Fibroblast of peridontal ligament (primary cell): ENCODE results near the gene PLCB4.

ENCODE experiments used
- DNase-seq: peaks from one replicate; pipeline ENCODE4 v3.0.0-alpha.2; 2010; ENCODE audit errors: extremely low read depth

PLCB4 gene

DNA sequence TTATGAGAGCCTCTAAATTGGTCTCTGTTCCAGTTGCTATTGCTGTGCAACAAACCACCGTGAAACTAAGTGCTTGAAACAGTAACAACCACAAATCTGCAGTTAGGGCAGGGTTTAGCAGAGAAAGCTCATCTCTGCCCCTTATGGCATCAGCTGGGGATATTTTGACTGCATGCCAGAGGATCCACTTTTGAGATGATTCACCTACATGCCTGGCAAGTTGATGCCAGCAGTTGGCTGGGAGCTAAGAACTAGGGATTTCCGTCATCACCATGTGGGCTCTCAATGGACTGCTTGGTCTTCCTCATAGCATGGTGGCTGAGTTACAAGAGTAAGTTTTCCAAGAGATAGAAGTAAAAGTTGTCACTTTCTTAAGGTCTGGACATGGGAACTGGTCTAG is 35.1 kb downstream of the PLCB4 start:
- DNase-seq = no peak

DNA sequence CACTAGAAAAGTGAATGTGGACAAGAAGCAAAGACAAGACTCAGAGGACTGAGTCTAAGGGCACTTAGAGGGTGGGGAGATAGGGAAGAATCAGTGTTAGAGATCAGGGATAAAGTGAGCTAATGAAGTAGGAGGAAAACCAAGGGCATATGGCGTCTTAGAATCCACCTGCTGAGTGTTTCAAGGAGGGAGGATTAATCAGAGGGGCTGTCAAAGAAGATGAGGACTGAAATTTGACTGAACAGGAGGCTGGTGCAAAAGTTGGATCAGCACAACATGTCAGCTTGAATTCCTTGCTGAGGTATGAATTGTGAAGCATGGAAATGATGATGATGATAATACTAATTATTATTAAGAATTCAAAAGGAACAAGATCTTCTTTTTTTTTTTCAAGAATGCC is 39.4 kb downstream of the PLCB4 start:
- DNase-seq = no peak

DNA sequence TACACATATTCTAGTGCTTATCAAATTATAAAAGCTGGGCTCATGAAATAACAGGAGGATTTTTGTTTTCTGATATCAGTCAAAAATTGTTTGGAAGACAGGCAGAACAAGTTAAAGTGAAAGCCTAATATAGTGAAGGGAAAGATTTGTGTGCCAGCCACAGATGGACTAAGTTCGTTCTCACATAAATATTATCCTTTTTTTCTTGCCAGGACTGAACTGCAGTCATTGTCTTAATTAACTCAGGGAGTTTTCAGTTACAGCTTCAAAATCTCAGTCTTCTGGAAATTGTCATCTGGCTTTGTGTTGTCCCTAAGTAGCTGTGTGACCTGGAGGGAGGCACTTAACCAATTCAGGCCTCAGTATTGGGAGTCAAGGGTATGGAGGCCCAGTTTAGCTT is 40.7 kb downstream of the PLCB4 start:
- DNase-seq = peak; percentile 28

DNA sequence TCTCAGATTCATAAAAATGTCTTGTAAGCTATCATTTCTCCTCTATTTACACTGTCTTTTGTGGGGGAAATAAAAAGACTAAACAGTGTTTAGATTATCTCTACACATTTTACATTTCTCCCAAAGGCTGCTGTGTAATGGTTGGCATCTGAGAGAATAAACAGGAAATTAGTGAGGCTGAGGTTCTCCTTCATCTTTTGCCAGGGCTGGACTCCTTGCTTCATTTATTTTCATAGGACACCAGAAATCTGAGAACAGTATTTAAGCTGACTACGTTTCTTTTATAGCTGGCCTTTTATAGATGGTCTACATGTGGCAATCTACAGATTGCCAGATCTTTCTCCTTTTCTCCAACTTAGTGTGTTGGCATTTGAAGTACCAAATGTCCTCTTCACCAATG is 41.5 kb downstream of the PLCB4 start:
- peak; percentile 75 for DNase-seq

DNA sequence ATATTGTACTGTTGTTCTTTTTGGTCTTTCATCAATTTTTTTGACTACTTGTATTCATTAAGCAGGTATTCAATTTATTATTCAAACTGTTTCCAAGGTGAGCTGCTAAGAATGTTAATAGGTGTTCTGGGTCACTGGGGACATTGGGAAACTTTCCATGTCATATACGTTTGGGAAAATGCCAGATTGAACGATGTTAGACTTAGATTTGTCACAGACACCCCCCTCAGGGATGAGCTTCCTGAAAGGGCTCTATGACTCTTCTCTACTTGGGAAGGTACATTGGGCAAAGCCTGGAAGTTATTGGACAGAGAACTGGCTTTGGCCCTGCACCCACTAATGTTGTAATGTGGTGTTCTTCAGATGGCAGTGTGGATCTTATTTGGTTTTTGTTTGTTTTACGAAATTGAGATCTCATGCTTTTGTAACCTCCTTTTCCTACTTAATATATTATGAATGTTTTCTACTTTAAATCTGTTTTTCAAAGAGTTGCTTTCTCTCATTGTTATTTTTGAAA is 42.1 kb downstream of the PLCB4 start:
- peak; percentile 50 for DNase-seq

DNA sequence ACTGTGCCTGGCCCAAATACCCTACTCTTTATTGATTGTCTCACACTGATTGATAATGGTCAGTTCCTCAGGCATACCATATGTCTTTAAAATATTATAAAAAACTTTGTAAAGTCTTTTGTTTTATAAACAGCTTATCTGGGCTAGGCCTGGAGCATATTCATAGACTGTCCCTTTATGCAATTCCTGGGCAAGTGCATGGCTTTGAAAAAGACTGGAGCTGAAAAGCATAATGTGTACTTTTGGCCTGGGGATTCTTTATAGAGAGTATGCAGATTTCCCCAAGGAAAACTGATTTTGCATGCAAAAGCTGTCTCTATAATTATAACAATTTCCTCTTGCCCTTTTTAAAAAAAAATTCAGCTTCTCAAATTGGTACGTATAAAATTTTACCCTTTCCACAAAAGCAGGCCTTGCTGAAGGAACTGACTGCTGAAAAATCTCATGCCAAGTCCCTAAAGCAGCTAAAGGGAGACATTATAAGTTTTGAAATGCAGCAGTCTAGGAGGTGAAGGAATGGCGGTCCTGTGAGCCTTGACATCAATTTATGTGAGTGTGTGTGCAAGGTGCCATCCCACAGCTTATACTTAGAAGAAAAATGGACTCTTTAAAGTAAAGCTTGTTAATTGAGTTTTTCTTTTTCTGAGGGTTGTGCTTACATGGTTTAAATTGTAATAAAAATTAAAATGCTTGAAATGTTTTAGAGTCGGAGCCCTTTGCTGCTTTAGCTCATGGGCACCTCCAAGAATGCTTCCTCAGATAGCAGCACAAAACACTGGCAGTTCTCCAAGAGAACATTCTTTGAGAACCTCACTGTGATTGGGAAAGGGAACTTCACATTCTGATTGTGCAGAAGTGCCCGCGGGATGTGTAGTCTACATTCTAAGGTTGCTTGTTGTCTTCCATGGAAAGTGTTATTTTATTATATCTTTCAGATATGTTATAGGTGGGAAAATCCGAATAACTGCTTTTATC is 43.9 kb downstream of the PLCB4 start:
- DNase-seq = peak; percentile 89

DNA sequence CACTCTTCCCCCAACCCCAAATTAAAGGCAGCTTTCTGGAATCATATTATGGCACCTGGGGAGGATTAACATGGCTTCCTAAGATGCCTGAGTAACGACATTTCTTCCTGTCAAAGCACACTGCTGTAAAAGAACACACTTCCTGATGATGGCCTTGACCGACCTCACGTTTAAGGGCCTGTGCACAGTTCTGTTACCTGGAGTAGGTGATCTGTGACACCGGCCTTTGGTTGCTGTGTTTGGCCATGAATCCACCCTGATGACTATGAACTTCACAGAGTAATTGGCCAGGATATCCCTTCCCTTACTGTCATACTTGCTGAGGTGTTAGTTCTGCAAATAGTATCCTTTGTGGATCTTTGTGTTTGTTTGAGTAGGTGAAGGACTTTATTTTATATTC is 45.8 kb downstream of the PLCB4 start:
- no peak for DNase-seq

DNA sequence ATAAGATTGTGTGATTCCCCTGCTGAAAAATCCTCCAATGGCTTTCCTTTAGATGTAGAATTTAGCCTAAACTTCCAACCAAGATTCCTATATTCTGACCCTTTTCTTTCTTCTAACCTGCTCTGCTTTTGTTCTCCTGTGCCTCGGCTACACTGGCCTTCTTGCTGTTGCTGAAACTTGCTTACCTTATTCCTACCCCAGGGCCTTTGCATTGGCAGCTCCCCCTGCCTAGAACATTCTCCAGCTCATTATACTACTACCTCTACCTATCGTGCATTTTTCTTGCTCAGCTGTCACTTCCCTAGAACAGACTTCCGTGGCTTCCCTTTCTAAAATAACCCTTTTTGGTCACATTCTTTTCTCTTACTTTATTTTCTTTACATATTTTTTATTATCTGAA is 48.7 kb downstream of the PLCB4 start:
- DNase-seq = no peak

DNA sequence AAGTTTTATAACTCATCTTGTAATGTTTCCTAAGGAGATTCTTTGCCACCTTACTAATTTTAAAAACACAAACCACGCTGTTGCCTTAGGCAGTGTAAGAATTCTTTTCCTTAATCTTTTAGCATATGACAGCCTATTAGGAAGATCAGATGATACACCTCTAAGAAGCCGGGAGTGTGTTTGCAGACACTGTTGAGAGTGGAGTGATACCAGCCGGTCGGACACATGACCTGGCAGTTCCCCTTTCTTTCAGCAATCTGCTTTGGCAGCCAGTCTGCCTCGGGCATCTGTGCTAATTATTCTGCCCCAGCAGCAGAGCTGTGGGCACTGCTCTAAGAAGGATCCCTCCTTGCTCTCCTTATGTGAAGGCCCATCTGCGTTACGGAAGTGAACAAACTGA is 50.9 kb downstream of the PLCB4 start:
- DNase-seq = no peak

DNA sequence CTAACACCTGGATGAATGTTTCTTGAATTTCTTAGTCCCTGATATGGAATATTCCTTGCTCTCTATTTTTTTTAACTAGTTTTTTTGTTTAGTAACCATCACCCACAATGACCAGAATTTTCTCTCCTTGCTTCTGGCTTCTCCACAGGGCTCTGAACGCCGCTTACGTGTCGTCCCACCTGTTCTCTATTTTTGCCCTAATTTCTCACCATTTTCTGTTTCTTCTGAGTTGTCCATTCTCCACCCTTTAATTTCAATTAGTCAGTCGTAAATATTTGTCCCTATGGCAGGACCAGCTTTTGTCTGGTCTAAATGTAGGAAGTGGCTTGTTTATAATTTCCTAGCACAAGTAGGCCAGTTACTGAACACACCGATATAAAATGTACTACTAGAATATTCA is 52.3 kb downstream of the PLCB4 start:
- no peak for DNase-seq

DNA sequence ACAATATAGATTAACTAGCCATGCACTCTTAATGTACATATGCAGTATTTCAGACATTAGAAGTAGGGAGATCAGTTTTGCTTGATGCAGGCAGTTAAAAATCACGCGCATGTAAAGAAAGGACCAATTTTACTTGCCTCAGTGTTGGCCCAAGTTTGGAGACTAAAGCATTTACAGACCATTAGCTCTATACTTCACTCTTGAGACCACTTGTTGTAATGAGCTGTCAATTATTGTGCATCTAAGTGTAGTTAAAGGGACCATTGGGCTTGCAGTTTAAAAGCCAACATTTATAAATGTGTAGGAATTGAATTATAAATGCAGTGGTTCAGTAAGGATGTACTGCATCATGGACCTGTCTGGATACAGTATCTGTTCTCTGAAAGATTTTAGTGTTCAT is 53.7 kb downstream of the PLCB4 start:
- DNase-seq = no peak

DNA sequence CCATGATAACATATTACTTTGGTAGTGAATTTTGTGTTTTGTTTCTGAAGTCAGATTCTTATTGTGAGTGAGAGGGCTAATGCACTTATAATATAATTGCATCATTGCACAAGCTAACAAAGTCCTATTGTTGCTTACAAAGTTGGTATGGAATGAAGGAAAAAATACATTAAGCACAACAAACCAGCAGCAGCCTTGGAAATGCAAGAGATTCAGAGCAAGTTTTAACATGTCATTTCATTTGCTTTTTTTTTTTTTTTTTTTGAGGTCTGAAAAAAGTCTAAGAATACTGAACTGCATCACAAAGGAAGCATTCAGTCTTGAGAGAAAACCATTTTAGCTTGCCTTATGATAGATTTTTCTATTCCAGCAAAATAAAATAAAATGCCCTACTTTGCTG is 57.6 kb downstream of the PLCB4 start:
- DNase-seq = no peak

DNA sequence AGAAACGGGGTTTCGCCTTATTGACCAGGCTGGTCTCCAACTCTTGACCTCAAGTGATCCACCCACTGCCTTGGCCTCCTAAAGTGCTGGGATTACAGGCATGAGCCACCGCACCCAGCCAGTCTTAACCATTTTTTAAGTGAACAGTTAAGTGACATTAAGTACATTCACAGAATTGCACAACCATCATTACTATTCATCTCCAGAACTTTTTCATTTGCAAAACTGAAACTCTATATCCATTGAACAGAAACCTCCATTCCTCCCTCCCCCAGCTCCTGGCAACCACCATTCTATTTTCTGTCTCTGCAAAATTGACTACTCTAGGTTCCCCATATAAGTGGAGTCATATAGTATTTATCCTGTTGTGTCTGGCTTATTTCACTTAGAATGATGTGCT is 59.7 kb downstream of the PLCB4 start:
- DNase-seq = peak; percentile 60

DNA sequence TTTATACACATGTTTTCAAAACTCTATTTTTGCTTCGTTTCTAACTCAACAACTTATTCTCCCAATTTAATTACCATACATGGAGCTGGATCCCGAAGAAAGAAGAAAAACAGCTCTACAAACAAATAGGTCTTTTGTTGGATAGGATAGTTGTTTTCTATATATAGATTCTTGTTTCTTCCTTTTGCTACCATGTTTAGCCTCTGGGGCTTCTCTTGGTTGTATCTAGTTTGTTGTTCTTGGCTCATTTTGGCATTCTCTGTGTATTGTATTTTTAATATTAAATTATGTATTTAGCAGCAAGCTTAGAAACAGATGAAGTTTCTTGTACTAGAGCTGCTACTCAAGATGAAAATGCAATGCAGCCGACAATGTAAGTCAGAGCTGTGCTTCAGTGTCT is 60.9 kb downstream of the PLCB4 start:
- DNase-seq = peak; percentile 37

DNA sequence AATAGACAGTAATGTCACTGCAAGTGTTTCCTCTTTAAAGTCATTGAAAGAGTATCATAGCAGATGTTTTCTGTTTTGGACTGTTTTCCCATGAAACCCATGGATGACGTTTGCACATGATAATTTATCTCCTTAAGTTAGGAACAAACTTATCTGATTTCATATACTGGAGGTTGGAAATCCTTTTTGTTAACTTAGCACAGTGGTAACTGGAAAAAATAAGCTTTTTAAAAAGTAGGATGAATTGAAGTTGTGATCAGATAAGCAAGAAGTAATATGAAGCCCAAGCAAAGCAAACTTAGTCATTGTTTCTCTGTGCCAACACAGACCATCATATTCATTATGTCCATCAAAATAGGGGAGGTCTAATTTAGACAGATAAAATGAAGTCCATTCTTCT is 61.6 kb downstream of the PLCB4 start:
- DNase-seq = peak; percentile 65

DNA sequence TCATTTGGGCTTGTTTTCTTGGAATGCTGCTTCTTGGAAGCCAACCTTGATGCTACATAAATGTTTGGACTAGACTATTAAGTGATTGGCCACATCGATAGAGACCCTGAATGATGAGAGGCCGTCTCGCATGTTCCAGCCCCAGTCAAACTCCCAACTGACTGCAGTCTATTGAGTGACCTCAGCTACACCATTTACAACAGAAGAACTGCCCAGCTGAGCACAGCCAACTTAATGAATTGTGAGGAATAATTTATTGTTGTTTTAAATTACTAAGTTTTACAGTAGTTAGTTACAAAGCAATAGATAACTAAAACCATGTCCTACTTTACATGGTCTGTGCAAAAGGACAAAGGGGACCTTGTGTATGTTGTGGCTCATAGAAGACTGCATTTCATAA is 63.0 kb downstream of the PLCB4 start:
- DNase-seq = no peak

DNA sequence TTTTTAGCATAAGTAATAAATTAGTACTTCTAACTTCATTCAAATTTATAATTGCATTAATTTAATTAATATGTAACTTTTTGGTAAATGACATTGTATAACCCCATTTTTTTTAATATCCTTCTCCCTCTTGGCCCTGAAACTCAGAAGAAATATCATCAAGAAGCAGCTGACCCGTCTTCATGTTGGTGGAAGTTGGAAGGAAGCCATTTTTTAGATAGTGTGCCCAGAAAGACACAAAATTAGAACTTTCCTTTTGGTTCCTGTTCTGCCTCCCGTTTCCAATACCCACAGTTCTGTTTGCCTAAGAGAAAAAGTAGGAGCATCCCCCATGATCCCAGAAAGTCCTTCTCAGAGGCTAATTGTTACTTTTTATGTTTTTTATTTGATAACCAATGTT is 65.5 kb downstream of the PLCB4 start:
- no peak for DNase-seq

DNA sequence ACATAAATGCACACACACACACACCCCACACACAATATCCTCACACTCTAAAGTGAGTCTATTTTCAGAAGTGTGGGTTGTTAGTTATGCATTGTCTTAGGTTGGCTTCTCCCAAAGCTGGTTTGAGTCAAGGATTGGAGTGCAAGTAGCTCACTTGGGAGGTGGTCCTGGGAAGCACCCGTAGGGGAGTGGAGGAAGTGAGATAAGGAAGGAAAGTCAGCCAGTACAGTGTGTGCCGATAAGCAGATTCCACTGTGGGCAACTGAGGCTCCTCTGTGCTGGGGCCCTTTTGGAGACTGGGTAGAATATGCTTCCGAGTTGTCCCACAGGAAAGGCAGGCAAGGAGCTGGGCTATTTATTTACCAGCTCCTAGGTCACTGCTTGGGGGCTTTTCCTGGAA is 67.2 kb downstream of the PLCB4 start:
- no peak for DNase-seq

DNA sequence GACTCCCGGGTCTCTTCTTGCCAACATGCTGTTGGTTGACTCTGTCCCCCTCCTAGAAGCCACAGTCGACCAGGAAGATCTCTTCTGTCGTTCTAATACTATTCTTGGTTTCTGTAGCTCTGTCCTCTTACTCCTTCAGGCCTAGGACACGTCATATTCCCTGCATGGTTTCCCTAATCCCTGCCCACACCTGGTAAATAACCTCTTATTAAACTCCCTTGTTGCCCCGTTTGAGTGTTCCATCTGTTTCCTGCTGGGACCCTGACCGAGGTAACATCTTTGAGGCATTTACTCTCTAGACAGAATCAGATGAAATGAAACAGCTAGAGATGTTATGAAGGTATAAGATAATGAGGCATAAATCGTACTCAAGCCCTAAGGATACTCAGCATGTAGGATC is 68.1 kb downstream of the PLCB4 start:
- no peak for DNase-seq

DNA sequence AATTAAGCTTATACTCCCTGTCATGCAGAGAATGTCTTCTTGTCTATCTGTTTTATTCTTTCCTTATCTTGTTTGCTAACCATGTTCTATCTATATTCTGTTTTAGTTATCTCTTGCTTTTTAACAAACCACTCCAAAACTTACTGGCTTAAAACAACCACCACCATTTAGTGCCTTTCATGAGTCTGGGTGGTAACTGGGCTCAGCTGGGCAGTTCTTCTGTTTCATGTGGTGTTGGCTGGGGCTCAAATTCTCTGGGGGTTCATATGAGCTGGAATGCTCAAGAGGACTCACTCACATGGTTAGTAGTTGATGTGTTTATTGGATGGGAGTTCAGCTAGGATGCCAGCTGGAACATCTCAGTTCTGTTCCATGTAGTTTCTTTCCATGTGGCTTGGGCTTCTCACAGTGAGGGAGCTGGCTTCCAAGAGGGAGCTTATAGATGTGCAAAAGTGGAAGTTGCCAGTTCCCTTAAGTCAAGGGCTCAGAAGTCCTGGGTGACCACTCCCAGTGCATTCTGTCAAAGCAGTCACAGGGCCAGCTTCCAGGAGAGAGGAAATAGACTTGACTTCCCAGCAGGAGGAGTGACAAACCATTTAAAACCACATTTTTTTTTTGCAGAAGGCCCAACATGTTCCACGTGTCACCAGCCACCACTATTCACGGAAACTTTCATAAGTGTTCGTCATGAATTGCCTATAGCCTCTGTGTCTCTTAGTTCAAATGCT is 70.4 kb downstream of the PLCB4 start:
- no peak for DNase-seq

DNA sequence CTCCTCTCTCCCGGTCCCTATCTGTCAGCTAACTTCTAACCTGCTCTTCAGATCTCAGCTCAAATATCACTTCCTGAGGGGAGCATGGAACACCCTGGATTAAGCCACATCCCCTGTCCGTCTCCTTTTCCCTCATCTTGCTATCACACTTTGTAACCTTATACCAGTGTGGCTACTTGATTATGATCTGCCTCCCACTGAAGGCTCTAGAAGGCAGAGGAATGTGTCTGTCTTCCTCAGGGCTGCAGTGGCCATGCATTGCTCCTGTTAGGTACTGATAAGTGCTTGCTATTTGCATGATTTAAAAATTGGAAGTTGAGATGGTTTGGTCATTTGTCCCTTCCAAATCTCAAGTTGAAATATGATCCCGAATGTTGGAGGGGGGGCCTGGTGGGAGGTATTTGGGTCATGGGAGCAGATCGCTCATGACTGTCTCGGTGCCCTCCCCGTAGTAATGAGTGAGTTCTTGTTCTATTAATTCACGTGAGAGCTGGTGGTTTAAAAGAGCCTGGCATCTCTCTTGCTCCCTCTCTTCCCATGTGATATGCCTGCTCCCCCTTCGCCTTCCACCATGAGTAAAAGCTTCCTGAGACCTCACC is 71.4 kb downstream of the PLCB4 start:
- DNase-seq = no peak

DNA sequence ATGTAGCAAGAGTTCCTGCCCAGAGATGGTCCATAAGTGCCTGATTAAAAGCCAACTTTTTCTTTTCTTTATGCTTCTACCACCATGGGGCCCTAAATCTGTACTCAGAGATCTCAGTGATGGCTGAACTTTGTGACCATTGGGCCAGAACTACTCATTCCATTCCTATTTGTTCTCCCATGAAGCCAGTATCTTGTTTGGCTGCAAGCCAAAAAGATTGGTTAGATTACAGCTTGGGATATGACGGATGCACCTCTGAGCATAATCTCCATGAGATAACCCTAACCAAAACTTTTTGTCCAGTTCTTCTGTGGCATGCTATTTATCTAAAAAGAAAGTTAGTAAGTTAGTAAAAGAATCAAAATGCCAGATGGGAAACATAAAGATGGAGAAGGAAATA is 72.2 kb downstream of the PLCB4 start:
- DNase-seq = no peak

DNA sequence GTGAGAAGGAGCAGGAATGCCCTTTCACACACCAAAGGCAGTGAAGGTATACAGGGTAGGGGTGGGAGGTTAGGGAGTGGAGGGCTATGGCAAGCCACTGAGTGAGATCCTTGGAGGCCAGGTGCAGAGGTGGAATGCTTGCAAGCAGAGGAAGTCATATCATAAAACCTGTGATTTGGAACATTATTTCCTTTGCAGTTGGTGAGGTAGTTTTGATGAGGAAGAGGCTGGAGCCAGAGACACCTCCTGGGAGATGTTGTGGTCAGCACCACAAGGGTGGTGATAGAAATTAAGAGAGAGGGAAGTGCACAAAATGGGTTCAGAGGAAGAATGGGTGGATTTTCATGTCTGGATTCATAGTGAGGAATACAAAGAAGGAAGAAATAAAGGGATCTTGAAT is 73.0 kb downstream of the PLCB4 start:
- DNase-seq = no peak
